ENCODE measurements around the gene PIGT.

PIGT gene

DNA sequence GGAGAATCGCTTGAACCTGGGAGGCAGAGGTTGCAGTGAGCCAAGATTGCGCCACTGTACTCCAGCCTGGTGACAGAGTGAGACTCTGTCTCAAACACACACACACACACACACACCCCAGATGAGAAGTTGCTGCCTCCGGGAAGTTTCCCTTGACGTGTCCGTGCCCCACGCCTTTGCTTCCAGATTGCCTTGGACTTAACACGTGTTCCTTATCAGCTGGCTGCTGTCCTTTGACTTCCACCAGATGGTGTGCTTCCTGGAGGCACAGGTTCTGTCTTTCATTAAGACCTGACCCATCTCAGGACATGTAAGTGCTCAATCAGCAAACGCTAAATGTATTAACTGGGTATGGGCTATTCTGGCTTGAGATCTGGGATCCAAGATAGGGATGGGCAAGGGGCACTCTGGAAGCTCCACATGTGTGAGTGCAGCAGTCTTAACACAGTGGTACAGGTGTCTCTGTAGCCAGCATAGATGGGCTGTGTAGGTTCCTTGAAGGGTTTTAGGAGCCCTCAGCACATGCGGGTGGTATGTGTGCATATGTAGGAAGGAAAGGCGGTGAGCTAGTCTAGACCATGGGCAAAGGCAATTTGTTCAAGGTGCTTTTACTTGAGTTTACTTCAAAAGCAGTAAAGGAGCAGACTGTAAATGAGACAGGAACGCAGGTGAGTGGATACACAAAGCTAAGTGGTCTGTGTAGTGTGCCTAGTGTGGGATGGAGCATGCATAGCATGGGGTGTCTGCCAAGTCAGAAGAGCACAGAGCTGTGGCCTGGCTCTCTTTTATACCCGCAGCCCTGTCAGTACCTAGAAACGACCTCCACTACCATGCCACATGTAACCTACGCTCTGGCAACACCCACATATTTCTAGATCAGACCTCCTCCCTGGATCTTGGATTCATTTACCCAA is 11.6 kb downstream of the PIGT start:
- DNase-seq (ENCODE audit: low read depth): no peak

DNA sequence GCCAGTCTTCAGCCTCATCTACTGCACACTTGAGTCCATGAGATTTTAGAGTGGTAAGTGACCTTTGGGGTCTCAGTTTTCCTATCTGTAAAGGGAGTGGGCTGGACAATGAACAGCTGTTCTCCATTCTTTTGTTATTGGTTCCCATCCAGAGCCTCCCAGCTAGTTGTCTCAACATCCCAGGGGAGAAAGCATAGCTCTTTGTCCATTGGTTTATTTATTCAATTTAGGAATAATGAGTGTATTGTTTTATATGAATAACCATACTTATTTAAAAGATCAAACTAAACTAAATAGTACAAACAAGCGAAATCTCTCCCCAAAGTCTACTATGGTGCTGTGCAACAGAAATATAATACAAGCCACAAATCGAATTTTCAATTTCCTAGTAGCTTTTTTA is 13.7 kb downstream of the PIGT start:
- no peak for DNase-seq (ENCODE audit: low read depth)

DNA sequence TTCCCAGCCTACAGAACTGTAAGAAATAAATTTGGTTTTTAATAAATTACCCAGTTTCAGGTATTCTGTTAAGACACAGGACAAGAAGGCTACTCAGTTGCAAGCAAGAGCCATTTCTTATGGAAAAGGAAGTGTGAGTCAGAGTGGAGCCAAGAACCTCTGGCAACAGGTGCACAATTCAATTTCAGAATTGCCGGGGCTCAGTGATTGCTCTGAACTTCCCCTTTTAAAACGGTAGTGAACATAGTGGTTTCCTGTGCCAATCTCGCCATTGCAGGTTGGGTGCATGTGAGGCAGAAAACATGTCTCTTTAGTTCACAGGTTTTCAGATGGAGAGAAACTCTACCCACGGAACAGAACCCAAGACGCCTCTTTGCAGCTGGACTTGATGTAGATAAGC is 16.4 kb downstream of the PIGT start:
- no peak for DNase-seq (ENCODE audit: low read depth)

DNA sequence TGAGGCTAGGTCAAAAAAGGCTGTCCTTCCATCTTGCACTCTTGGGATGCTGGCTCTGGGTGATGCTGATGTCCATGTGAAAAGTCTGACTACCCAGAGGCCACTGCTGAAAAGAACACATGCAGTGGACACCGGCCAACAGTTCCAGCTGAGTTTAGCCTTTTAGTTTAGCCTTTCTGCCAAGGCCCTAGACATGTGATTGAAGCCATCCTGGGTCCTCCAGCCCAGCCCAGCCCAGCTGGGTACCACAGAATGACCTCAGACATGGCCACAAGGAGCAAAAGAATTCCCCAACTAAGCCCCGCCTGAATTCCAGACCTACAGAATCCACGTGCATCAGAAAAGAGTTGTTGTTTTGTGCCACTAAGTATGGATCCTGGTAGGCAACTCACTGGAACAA is 17.4 kb downstream of the PIGT start:
- no peak for DNase-seq (ENCODE audit: low read depth)

DNA sequence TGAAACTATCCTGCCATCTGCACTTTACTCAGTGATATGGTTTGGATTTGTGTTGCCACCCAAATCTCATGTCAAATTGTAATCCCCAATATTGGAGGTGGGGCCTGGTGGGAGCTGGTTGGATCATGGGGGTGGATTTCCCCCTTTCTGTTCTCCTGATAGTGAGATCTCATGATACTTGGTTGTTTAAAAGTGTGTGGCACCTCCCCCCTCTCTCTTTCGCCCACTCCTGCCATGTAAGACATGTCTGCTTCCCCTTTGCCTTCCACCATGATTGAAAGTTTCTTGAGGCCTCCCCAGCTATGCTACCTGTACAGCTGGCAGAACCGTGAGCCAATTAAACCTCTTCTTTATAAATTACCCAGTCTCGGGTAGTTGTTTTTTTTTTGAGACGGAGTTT is 18.0 kb downstream of the PIGT start:
- DNase-seq (ENCODE audit: low read depth): no peak

DNA sequence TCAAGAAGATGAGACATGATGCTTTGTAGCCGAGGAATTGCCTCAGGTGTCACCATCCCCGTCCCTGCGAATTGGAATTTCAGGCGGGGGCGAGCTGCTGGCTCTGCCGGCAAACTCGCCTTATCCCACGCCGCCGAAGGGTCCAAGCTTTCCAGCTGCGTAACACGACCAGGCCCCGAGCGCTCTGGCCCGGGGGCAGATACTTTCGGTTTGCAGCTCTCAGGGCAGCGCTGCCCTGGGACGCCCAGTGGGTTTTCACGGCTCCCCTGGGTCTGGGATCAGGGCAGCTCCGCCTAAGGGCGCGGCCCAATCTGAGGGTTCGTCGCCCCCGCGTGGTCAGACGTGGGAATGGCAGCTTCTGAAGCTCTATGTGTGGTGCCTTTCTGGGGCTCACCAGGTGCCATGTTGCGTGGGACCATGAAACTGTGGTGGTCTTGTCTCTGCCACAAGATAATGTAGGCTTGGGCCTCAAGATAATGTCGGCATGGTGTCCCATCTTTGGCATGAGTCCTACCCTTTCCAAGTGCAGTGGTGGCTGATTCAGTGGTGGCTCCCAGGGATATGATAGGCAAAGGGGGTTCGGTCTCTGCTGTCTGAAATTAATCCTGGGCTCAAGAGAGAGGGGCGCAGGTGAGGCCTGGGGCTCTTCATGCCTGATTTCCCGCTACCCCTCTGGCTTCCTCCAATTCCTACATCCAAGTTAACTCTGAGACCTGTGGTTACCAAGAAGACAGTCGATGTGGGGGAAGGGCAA is 21.0 kb downstream of the PIGT start:
- DNase-seq (ENCODE audit: low read depth): no peak

DNA sequence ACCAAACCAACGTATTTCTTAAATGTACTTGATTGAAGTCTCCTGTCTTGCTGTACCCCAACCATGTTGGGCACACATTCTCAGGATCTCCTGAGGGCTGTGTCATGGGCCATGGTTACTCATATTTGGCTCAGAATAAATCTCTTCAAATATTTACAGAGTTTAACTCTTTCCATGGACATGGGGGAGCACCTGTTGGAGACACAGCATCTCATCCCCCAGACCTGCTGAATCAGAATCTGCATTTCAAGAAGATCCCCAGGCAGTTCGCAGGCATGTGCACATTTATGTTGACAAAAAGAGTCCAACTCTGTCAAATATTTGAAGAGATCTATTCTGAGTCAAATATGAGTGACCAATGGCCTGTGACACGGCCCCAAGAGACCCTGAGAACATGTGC is 24.5 kb downstream of the PIGT start:
- no peak for DNase-seq (ENCODE audit: low read depth)

DNA sequence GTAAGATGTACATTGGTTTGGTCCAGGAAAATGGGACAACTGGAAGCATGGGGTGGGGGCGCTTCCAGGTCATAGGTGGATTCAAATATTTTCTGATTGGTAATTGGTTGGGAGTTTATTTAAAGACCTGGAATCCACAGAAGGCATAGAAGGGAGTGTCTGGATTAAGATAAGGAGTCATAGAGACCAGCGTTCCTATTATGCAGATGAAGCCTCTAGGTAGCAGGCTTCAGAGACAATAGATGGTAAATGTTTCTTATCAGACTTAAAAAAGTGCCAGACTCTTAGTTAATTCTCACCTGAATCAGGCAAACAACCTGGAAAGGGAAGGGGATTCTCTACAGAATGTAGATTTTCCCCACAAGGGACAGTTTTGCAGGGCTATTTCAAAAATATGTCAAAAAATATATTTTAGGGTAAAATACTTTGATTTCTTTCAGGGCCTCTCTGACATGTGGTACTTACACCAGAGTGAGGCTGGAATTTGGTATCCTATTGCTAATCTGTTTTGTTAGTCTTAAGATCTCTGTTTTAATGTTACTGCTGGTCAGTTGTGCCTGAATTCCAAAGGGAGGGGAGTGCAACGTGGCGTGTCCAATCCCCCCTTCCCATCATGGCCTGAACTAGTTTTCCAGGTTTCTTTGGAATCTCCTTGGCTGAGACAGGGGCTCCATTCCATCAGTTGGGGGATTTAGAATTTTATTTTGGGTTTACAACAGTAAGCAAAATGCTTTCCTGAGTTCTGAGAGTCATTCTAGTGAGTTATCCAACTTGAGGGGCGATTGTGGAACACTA is 25.1 kb downstream of the PIGT start:
- DNase-seq (ENCODE audit: low read depth): no peak

DNA sequence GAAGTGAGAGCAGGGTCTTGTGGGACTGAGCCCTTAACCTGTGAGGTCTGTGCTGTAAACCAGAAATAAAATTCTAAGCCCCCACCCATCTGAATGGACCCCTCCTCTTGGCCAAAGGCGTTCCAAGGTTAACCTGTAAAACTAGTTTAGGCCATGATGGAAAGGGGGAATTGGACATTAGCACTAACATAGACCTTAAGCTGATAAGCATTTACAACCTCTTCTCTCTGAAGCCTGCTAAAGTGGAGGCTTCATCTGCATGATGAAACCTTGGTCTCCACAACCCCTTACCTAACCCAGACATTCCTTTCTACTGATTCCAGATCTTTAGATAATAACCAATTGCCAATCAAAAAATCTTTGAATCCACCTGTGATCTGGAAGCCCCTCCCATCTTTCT is 25.8 kb downstream of the PIGT start:
- no peak for DNase-seq (ENCODE audit: low read depth)

DNA sequence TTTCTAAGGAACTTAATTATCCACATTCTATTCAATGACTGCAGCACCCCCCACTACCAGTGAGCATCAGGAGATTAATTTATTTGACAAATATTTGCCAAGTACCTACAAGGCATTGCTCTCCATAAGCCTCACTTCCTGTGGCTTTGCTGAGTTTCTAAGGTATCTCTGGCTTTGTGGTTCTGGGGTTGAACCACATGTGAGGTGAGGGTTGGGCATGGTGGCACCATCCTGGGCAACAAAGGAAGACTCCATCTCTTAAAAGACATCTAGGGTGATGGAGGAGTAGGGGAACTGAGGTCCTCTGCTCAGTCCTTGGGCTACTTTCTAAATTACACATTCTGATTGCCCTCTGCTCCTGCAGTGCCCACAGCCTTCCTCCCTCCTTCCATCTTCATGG is 28.1 kb downstream of the PIGT start:
- no peak for DNase-seq (ENCODE audit: low read depth)

DNA sequence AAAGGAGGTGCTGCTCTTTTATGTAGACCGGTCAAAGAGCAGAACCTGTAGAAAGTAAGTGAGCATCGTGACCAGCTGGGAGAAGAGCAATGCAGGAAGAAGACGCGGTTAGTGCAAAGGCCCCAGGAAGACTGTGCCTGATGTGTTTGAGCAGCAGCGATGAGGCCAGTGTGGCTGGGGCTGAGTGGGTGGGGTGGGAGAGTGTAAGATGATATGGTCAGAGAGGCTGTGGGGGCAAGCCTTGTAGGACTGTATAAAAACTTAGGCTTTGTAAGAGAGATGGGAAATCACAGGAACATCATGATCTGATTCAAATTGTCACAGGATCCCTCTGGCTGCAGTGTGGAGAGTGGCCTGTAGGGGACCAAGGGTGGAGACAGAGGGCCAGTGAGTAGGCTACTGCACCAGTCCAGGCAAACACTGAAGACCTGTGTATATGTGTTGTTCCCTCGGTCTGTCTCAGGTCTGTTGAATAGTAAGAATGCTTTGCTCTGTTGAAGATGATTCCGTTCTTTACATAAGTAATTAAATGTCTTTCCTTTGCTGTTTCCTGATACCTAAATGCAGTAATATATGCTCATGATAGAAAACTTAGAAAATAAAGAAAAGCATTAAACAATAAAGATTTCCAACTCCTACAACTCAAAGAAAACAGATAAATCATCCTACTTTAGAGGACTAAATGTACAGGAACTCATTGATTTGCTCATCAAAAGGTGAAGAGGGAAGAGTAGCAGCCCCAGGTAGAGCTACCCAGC is 30.0 kb downstream of the PIGT start:
- no peak for DNase-seq (ENCODE audit: low read depth)

DNA sequence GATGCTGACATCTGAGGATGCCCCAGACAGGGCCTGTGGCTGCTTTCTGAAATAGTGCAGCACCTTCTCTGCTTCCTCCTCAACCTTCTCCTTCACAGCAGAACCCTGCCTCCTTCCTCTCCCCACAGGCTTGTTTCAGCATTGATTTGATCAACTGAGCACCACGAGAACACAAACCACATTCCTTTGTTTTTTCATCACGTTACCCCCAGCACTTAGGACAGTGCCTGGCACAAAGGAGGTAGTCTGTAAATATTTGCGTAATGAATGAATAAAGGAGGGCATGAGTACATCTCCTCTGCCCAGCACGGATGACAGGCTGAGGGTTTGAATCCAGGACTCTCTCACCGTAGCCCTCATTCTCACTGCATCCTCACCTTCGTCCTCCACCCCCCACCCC is 32.3 kb downstream of the PIGT start:
- DNase-seq (ENCODE audit: low read depth): no peak

DNA sequence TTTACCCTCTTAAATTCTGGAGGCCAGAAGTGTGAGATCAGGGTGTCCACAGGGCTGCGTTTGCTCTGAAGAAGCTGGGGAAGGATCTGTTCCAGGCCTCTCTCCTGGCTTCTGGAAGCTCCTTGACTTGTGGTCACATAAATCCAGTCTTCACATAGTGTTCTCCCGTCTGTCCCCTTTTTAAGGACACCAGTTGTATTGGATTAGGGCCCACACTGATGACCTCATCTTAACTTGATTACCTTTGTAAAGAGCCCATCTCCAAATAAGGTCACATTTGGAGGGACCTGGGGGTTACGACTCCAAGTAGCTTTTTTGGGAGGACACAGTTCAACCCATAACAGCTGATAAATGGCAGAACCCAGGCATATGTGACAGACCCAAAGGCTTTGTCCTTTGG is 33.6 kb downstream of the PIGT start:
- DNase-seq (ENCODE audit: low read depth): no peak

DNA sequence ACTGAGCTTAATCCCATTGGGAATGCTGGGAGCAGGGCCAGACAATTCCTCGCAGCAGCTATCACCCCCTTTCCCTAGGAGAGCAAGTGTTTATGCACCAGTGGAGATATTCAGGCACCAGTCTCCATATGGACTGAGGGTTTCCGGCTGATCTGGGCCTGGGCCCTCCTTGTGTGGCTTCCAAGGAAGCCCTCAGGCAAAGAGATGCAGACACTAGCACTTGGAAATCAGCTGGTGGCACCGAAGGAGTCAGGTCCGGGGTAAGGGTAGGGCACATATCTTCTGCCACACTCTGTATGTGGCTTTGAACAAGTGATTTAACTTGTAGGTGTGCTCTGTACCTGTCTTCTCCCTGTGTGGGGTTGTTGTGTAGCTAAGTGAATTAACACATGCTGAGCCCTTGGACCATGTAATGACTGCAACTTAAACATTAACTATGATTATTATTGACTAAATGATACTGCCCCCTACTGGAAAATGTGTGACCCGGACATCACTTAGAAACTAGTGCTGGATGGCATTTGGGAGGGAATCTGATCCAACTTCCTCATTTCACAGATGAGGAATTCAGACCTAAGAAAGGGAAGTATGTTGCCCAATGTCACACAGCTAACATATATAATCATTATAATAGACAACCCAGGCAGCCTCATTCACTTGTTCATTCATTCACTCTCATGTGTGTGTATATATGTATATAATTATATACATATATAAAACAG is 34.3 kb downstream of the PIGT start:
- no peak for DNase-seq (ENCODE audit: low read depth)

DNA sequence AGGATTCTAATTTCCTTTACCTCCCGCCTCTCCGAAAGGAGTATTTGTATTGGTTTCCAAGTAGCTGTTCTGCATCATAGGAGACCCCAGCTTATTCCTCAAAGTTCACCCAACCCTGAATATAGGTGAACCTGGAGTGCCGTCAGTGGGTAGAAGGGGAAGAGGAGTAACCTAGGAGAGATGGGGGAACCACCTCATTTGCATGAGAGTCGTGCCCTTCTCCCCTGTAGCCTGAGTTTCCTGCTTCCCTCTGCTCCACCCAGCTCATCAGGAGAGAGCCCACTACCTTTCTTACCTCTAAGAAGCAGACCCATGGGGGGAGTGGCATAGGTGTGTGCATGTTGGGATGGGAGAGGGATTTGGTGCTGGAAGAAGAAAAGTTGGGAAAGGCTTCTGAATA is 36.3 kb downstream of the PIGT start:
- DNase-seq (ENCODE audit: low read depth): no peak

DNA sequence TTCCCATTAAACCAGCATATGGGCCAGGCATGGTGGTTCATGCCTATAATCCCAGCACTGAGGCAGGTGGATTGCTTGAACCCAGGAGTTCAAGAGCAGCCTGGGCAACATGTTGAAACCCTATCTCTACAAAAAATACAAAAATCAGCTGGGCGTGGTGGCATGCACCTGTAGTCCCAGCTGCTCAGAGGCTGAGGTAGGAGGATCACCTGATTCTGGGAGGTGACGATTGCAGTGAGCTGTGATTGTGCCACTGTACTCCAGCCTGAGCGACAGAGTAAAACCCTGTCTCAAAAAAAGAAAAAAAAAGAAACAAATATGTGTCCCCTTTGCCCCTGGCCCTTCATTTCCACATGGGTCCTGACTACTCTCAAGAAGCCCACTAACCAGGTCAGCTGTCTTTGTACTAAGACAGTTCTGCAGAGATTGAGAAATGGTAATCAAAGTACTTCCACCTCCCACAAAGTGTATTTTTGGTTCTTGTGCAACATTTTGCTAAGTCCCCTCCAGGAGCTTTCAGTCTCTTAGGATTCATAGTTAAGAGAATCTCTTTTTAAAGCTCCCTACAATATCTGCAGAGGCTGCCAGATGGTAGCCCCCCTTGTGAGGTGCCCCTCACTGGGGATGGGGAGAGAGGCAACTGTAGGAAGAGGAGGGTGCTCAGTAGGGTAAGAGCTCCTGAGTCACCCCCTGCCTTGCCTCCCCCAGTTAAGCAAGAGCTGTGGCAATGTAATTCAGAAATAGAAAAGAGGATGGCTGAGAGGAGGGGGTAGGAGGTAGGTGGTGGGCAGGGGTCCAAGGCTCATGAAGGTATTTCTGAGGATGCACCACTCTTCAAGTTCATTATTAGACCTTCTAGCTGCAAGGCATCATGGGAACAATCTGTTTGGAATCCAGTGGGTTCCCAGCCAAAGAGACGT is 37.1 kb downstream of the PIGT start:
- DNase-seq (ENCODE audit: low read depth): no peak

DNA sequence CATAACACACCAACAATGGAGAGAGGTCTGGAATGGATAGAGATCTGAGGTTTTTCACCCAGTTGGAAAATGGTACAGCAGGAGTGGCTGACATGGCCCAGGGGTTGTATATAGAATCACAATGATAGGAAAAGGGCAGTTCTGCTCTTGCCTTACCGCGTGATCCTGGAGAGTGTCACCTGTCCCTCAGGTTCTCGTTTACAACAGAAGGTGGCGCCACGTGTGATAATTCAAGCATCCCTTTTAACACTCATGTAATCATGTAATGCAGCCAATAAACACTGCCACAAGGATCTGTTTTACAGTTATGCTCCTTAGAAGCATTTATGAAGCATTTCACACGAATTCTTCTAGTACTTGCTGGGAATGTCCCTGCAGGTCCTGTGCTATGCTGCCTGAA is 40.7 kb downstream of the PIGT start:
- DNase-seq (ENCODE audit: low read depth): no peak

DNA sequence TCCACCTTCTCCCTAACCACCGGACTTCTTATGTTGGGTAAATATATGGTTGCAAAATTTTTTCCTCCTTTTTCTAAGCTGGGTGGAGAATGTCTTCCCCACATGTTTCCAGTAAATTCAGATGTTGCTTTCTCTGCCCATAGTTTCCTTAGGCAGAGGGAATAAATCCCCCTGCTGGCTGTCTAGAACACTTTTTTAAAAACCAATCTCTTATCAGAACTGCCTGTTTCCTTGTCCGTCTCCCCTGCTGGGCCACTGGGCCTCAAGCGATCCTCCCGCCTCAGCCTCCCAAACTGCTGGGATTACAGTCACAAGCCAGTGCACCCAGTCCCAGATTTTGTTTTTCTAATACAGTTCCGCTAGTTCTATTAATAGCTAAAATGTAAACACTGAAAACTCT is 43.7 kb downstream of the PIGT start:
- DNase-seq (ENCODE audit: low read depth): no peak

DNA sequence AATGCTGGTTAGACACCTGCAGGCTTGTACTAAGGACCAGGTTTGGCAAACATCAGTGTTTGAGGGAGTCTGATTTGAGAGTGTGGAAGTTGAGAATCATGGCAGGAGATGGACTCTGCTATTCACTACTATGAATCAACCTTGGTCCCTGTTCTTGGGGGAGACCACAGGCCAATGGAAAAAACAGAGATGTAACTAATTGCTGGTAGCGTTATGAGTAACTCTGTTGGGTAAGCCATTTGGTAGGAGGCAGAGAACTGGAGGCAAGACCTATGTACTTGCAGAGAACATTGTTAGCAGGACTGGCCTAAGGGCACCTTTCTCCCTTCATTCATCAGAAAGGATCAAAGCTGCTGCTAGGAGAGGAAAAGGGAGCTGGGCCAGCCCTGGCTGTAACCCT is 45.3 kb downstream of the PIGT start:
- no peak for DNase-seq (ENCODE audit: low read depth)

Data from non-pigmented ciliary epithelial cell (primary cell).